DMS53 treated with DMSO at 0.1 percent for 48 hours (cell line): Measurements from ENCODE around the gene PRKCA.
A peak's percentile ranks its signal among the peaks of the same experiment; 100 is the strongest.
"Not testable (repeated sequence)": the region's sequence is repeated elsewhere in the genome, so short reads cannot be mapped to it uniquely, and the experiment has no call there.

Source experiments
- DNase-seq: peaks from one replicate; lab custom pipeline; 2025; ENCODE audit not compliant: unreplicated experiment; lab: John Stamatoyannopoulos, UW

PRKCA gene

GRCh38 chr17:66725438-66725837 is 423.0 kb downstream of the PRKCA start:
- DNase-seq, result not testable (repeated sequence)

- DNase-seq, result no peak
These were observed 423.5 kb downstream of the PRKCA start for GRCh38 chr17:66725956-66726355.

GRCh38 chr17:66726371-66726770 is 424.0 kb downstream of the PRKCA start:
- DNase-seq, result no peak

DNA sequence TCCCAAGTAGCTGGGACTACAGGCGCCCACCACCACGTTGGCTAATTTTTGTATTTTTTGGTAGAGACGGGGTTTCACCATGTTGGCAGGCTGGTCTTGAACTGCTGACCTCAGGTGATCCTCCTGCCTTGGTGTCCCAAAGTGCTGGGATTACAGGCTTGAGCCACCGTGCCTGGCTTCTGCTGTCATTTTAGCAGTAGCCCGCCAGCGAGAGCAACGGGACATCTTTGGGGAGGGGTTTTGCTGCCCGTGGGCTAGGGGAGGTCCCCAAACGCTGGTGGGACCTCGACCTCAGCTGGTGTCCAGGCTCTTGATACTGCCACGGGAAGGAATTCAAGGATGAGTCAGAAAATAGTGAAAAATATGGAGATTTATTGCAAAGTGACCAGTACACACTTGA is 424.4 kb downstream of the PRKCA start:
- DNase-seq, result no peak

GRCh38 chr17:66727634-66728570 is 425.5 kb downstream of the PRKCA start:
- peak; percentile 71 for DNase-seq

DNA sequence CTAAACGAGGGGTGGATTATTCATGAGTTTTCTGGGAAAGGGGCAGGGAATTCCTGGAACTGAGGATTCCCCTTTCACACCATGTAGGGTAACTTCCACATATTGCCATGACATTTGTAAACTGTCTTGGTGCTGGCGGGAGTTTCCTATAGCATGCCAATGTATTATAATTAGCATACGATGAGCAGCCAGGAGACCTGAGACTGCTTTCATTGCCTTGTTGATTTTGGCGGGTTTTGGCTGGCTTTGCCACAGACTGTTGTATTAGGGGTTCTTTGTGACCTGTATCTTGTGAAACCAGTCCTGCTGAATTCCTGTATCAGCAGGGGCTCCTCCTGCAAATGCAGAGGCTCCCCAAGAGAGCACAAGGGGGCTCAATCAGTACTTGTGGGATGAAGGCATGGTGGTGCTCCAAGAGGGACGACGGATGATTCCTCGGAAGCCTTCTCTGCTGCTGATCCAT is 428.1 kb downstream of the PRKCA start:
- no peak for DNase-seq

DNA sequence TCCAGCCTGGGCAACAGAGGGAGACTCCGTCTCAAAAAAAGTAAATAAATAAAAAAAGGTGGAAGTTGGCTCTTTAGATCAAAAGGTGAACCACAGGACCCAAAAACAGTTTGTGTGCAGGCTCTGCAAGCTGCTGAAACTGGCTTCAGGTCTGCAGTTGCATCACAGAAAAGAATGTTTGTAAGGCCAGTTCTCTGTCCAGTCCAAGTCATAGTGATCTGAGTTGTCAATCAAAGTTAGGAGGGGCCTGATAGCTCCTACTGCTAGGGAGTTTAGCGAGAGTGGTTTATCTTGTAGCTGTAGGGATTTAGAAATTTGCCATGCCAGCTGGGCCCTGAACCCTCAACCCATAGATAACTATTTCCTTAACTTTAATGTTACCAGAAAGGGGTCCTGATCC is 431.3 kb downstream of the PRKCA start:
- DNase-seq, result no peak

DNA sequence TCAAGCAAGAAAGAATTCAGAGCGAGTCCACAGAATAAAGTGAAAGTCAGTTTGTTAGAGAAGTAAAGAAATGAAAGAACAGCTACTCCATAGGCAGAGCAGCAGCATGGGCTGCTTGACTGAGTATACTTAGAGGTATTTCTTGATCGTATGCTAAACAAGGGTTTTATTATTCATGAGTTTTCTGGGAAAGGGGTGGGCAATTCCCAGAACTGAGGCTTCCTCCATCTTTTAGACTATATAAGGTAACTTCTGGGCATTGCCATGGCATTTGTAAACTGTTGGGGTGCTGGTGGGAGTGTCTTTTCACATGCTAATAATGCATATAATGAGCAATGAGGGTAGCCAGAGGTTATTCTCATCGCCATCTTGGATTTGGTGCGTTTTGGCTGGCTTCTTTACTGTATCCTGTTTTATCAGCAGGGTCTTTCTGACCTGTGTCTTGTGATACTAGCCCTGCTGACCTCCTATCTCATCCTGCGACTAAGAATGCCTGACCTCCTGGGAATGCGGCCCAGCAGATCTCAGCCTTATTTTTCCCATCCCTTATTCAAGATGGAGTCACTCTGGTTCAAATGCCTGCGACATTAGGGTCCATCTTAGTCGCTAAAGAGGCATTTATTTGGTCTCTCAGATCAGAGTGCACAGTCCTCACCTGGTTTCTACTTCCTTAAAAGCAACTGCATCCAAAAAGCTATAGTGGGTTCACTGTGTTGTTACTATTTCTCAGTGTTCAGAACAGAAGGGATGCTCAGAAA is 432.0 kb downstream of the PRKCA start:
- DNase-seq, result no peak

- no peak for DNase-seq
These were observed 435.1 kb downstream of the PRKCA start for GRCh38 chr17:66737524-66737923.

DNA sequence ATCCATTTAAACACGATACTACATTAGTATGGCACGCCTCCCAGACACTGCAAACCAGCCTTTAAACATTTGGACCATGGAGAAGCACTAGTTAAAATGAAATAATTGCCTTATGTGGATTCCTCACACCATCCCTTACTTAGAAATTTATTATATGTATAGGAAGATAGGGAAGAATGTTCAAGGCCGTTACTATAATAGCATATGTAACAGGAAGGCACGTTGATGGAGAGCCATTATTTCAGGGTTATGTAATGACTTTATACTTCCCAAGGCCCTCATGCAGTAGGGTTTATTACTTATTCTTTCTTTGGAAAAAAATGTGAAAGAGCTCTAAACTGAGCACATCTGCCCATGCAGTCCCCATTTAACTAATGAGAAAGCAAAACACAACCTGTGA is 435.9 kb downstream of the PRKCA start:
- no peak for DNase-seq

DNA sequence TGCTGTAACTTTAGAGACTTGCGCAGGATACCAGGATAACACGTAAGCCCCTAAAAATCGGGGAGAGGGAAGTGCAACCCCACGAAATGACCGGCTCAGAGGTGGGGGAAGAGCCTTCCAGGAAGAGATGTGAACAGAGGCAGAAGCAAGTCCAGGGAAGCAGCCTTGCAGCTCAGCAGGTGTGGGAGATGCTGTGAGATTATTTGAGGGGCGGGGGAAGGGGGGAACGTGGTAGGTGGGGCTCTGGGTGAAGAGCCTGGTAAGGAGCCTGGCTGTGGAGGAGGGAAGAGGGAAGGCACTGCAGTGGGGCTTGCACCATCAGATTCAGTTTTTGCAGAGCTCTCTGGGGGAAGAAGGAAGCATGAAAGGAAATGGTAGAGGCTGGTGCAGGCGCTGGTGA is 437.1 kb downstream of the PRKCA start:
- no peak for DNase-seq

GRCh38 chr17:66740226-66740625 is 437.8 kb downstream of the PRKCA start:
- DNase-seq, result no peak

GRCh38 chr17:66743511-66743910 is 441.1 kb downstream of the PRKCA start:
- DNase-seq, result no peak

DNA sequence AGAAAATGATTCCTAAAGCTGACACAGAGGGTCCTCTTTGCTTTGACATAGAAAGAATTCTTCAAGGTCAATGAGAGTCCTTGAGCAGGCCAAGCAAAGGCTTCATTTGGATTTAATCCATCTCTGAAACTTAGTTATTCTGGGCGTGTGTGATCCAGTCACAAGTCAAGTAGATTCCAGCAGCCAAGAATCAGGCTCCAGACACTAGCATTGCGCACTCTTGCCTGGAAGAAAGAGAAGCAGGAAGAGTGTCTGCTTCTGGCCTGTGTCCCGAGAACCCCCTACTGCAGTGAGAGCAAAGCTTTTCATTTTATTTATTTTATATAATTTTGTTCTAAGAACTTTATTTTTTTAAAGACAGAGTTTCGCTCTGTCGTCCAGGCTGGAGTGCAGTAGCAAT is 444.3 kb downstream of the PRKCA start:
- DNase-seq, result no peak

DNA sequence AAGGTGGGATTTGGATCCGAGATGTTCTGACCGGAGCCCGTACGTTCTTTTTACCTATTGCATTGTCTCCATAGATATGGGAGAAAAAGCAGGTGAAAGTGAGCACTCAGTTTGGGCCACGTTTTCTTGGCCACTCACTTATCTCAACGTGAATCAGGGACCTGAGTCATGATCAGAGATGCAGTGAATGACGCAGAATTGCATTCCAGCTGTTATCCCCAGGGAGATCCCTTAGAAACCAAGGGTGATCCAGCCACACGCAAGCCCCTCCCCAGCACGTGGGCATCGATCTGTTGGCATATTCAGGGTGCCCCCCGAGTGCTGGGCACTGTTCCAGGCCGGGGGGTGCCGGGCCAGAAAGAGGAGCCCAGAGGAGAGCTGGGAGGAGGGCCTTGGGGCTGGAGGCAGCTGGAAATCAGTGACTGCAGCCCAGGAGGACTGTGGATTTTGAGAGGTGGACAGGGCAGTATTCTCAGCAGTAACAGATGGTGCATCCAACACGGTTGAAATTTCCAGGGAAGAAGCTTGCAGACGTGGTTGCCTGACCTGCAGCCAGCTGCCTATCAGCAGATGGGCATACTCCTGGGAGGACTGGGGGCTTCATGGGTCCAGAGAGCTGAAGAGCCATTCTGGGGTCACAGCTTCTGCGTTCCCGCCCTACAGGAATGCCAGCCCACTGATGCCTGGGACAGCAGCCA is 445.3 kb downstream of the PRKCA start:
- no peak for DNase-seq

GRCh38 chr17:66748578-66748977 is 446.2 kb downstream of the PRKCA start:
- DNase-seq, result no peak

DNA sequence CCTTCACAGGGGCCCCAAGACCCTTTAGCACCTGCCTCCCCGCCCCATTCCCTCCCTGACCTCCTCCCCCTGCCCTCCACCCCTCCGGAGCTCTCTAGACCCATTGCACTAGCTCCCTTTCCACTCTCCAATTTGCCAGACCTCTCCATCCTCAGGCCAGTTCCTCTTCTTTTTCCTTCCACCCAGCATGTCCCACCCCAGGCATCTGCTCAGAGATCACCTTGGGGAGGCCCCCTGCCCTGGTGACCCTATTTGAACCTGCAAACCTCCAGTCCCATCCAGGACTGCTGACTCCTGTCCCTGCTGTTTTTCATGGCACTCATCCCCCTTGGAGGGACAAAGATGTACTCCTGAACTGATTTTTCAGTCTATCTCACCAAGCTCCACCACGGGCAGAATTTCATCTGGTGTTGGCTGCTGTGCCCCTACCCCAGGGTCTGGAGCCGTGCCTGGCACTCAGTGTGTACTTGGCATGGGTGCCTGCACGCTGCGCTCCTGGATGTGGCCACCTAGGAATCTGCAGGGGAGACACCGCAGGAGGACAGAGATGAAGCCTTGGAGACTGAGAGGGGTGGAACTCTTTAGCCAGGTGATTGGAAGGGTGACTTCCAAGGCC is 446.9 kb downstream of the PRKCA start:
- no peak for DNase-seq

- DNase-seq, result no peak
These were observed 447.7 kb downstream of the PRKCA start for GRCh38 chr17:66750116-66750515.

DNA sequence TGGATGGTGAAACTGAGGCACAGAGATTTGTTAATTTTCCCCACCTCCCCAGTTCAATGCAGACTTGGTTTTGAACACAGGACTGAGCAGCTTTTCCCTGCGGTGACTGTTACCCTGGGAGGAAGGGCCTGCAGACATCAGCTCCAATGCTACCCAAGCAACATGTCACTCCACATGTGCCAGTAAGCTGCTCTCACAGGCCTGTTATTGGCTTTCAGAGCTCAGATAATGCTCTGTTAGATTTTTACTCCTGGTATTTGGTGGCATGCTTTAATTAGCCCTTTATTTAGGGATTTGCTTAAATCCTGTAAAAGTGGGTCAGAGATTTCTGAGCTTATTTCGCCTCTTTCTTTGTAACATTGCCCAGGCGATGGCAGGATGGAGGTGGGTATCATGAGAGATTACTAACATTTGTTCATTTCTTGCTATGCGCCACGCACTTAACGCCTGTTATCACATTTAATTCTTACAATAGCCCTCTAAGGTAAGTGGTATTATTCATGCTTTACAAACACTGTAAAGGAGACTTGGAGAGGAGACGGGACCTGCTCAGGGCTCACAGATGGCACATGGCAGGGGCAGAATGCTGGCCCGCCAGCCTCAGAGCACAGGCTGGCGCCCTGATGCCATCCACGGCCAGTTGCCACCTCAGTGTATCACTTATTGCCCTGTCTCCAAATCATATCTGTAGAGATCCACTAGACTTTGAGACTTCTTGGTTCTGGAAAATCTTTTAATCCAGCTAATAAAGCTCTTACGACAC is 448.5 kb downstream of the PRKCA start:
- no peak for DNase-seq

GRCh38 chr17:66751771-66752170 is 449.4 kb downstream of the PRKCA start:
- DNase-seq, result no peak
